OCI-LY7 (cell line): Measurements from ENCODE around the gene SIX3. TPM values are rescaled to one million over a fixed set of nuclear protein-coding genes. Genes with fewer than 3 reads are reported as not detected.

Source experiments
- BruUV-seq: library from RNA; stranded (reverse); fragments of 400-500 nt; replicated peaks from 2 replicates; lab custom pipeline; 2021; lab: Mats Ljungman, UMichigan
- CTCF ChIA-PET: fragments of 300-600 bp; sonication (Branson Sonifier 250); formaldehyde crosslinking; loops from one replicate; lab custom pipeline; 2022; ENCODE audit warnings: antibody characterized with exemption; ENCODE audit not compliant: unreplicated experiment; lab: Charles Lee
- POLR2A ChIA-PET: fragments of 300-600 bp; sonication (Branson Sonifier 250); formaldehyde crosslinking; loops from one replicate; lab custom pipeline; 2022; ENCODE audit warnings: antibody characterized with exemption; lab: Charles Lee
- DNase-seq: peaks from one replicate; pipeline ENCODE4 v3.0.0-alpha.2; 2015; ENCODE audit warnings: low spot score
- H2AFZ ChIP-seq: fragments of 200-600 bp; sonication (generic), shearing (Covaris generic); 2 replicates; pipeline ENCODE4 v1.6.1; 2014; ENCODE audit warnings: mild to moderate bottlenecking, antibody characterized with exemption, low read length, moderate library complexity
- H3K27ac ChIP-seq: fragments of 200-600 bp; sonication (generic); 2 replicates; pipeline ENCODE4 v1.5.1; 2014; ENCODE audit warnings: mixed run types, low read depth, mild to moderate bottlenecking, moderate library complexity, low read length, inconsistent platforms; ENCODE audit not compliant: poor library complexity, severe bottlenecking
- H3K36me3 ChIP-seq: fragments of 200-600 bp; sonication (generic); 2 replicates; pipeline ENCODE4 v1.6.1; 2014; ENCODE audit warnings: mild to moderate bottlenecking, antibody characterized with exemption, low read length, moderate library complexity, mixed read lengths; ENCODE audit not compliant: insufficient read depth
- H3K4me1 ChIP-seq: fragments of 200-600 bp; sonication (generic); 2 replicates; pipeline ENCODE4 v1.5.1; 2014; ENCODE audit warnings: mild to moderate bottlenecking, low read length; ENCODE audit not compliant: insufficient read depth, poor library complexity, severe bottlenecking
- H3K4me2 ChIP-seq: fragments of 200-600 bp; sonication (generic); 2 replicates; pipeline ENCODE4 v1.6.1; 2014; ENCODE audit warnings: mild to moderate bottlenecking, low read length
- H3K4me3 ChIP-seq: fragments of 200-600 bp; sonication (generic); 2 replicates; pipeline ENCODE4 v1.5.1; 2014; ENCODE audit warnings: mild to moderate bottlenecking, low read depth, low read length; ENCODE audit not compliant: poor library complexity, severe bottlenecking
- H3K79me2 ChIP-seq: fragments of 200-600 bp; sonication (generic); 2 replicates; pipeline ENCODE4 v1.6.1; 2016; ENCODE audit warnings: low read depth, mild to moderate bottlenecking, low read length, moderate library complexity, mixed read lengths; ENCODE audit not compliant: insufficient read depth
- H3K9me2 ChIP-seq: fragments of 200-600 bp; sonication (generic); 2 replicates; pipeline ENCODE4 v1.6.1; 2016; ENCODE audit warnings: mild to moderate bottlenecking, low read length, mixed read lengths; ENCODE audit not compliant: insufficient read depth
- H3K9me3 ChIP-seq: fragments of 200-600 bp; sonication (generic); 2 replicates; pipeline ENCODE4 v1.6.1; 2014; ENCODE audit warnings: mild to moderate bottlenecking, mixed run types, low read length, mixed read lengths
- H4K20me1 ChIP-seq: fragments of 200-600 bp; sonication (generic); 2 replicates; pipeline ENCODE4 v1.6.1; 2014; ENCODE audit warnings: mild to moderate bottlenecking, antibody characterized with exemption, low read length, moderate library complexity, mixed read lengths; ENCODE audit not compliant: insufficient read depth
- EZH2phosphoT487 ChIP-seq: fragments of 200-600 bp; sonication (generic); IDR thresholded peaks from 2 replicates; pipeline ENCODE4 v1.6.1; 2018; ENCODE audit warnings: low read depth, borderline replicate concordance, mild to moderate bottlenecking, mixed run types, antibody characterized with exemption, low read length, moderate library complexity, mixed read lengths
- intact Hi-C: fragments of 100-400 bp; cut with micrococcal nuclease; formaldehyde crosslinking; loops from one replicate; pipeline ENCODE4 v1.10.0; 2022; ENCODE audit not compliant: unreplicated experiment
- total RNA-seq, 2 experiments: library from RNA; depleted of rRNA in 1 of 2; stranded (reverse); fragments of >200 nt in 1 of 2; shearing (Covaris generic) in 1 of 2; gene quantifications; 2 replicates each; pipeline ENCODE4 v1.2.3, GENCODE V29; 2014 to 2022
- TF ChIP-seq, protein P1 (sequence below): fragments of 200-600 bp; sonication (generic); conservative IDR thresholded peaks from 2 replicates; pipeline ENCODE4 v1.5.1; 2014; ENCODE audit warnings: mild to moderate bottlenecking, antibody characterized with exemption, low read length, moderate library complexity, mixed read lengths

SIX3 gene
- total RNA-seq, 2 experiments from 2014 or later = not detected

DNA sequence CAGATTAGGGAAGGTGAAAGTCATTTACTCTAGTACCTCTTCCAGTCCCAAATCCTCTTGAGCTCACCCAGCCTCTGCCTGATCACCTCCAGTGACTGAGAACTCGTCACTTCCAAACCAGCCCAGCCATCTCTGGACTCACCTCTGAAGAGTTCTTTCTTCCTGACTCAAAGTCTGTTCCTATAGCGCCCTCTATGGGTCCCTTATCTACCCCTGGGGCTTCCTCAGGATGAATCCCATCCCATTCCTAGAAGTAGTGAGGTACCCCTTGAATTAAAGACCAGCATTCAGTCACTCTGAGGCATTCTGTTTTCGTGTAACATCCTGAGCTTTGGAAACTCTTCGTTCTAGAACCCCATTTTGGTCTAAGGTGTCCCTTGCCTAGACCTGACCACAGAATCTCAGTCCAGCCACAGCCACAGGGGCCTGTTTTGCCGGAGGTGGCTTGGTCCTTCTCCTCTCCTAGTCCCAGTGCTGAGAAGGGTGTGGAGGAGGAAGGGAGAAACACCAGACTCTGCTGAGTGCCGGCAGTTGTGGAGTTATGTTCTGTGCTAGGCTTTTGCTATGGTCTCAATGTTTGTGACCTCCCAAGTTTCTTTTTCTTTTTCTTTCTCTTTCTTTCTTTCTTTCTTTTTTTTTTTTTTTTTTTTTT lies 32.7 kb downstream of the SIX3 start:
- peak overlapping the region; percentile 52; the same call in 1 of the 2 replicates for H2AFZ ChIP-seq
- no peaks in the 10 kb centered on the region for H3K36me3 ChIP-seq
- no TSS peak for BruUV-seq
- H3K9me2 ChIP-seq = no peaks in the 10 kb centered on the region
- peaks cover 8% of the 10 kb centered on the region for H3K4me1 ChIP-seq
- H3K79me2 ChIP-seq = no peaks in the 10 kb centered on the region
- TF ChIP-seq, protein P1, sequence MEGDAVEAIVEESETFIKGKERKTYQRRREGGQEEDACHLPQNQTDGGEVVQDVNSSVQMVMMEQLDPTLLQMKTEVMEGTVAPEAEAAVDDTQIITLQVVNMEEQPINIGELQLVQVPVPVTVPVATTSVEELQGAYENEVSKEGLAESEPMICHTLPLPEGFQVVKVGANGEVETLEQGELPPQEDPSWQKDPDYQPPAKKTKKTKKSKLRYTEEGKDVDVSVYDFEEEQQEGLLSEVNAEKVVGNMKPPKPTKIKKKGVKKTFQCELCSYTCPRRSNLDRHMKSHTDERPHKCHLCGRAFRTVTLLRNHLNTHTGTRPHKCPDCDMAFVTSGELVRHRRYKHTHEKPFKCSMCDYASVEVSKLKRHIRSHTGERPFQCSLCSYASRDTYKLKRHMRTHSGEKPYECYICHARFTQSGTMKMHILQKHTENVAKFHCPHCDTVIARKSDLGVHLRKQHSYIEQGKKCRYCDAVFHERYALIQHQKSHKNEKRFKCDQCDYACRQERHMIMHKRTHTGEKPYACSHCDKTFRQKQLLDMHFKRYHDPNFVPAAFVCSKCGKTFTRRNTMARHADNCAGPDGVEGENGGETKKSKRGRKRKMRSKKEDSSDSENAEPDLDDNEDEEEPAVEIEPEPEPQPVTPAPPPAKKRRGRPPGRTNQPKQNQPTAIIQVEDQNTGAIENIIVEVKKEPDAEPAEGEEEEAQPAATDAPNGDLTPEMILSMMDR = peak; percentile 82
- TF ChIP-seq EZH2phosphoT487 = no peak
- H3K4me3 ChIP-seq = no peak overlapping the region
- H4K20me1 ChIP-seq = no peaks in the 10 kb centered on the region
- ChIA-PET POLR2A (interaction anchor here (0.7 kb wide), 1 partner anchor 562 kb away, joined by 4 read pairs; no protein-coding TSS in a partner anchor), CTCF (no interaction called here)
- intact Hi-C loops = no loop called here
- no peak overlapping the region for H3K4me2 ChIP-seq
- DNase-seq = peak; percentile 63
- no peaks in the 10 kb centered on the region for H3K9me3 ChIP-seq
- no peak overlapping the region for H3K27ac ChIP-seq

DNA sequence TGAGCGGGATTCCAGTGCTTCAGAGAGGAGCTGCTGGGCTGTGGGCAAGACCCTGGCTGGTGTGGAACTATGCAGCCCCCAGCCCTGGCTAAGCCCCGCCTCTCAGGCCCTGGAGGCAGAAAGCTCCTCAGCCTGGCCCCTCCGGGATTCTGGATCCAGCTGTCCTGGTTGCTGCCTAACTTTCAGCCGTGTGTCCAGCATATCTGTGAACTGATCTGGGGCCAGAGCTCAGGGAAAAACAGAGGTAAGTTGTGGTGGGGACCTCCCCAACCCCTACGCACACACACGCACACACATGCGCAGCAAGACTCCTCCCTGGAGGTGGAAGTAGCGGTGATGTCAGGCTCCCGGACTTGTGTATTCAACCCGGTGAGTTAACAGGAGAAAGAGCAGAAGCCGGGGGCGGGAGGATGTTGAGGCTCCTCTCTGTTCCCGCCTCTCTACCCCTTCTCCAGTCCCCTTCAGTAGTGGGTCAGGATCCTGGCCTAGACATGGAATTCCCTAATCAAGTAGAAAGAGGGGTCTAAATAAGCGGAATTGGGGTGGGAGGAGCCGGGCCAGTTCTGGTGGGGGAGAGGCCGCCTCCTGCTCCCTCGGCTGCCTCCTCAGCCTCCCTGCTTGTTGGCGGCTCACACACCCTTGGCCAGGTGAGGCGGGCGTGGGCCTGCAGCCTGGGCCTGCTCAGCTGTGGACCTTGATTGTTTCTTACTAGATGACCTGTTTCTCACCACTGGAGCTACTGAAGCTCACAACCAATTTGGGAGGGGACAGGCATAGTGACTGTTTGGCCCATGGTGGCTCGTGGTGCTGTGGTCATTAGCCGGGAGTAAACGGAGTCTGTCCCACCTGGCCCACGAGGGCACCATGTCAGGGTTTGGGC lies 34.3 kb downstream of the SIX3 start:
- intact Hi-C loops = no loop called here
- DNase-seq = no peak
- Histone ChIP-seq H3K9me3 (no peaks in the 10 kb centered on the region), H3K4me2 (no peak overlapping the region), H3K9me2 (no peaks in the 10 kb centered on the region), H3K36me3 (no peaks in the 10 kb centered on the region), H3K79me2 (no peaks in the 10 kb centered on the region), H3K4me3 (no peak overlapping the region), H2AFZ (no peak overlapping the region), H3K4me1 (peaks cover 8% of the 10 kb centered on the region), H3K27ac (no peak overlapping the region), H4K20me1 (no peaks in the 10 kb centered on the region)
- ChIA-PET CTCF (no interaction called here), POLR2A (no interaction called here)
- BruUV-seq = no TSS peak
- TF ChIP-seq, protein P1 = no peak
- TF ChIP-seq EZH2phosphoT487 = no peak
